LNCAP (cell line): ENCODE measurements around the gene RPL13.

Source experiments
- TF ChIP-seq, protein P1 (sequence below): fragments of 450-650 bp; IDR thresholded peaks from 2 replicates; pipeline ENCODE4 v1.5.1; 2017; ENCODE audit warnings: mild to moderate bottlenecking

Gene RPL13

DNA sequence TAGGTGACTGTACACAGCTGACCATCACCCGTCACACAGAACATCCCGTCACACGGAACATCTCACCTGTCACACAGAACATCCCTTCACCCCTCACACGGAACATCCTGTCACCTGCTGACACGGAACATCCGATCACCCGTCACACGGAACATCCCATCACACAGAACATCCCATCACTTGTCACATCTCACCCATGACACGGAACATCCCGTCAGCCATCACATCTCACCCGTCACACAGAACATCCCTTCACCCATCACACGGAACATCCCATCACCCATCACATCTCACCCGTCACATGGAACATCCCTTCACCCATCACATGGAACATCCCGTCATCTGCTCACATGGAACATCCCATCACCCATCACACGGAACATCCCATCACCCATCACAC, 18.9 kb downstream of the RPL13 start:
- TF ChIP-seq, protein P1, sequence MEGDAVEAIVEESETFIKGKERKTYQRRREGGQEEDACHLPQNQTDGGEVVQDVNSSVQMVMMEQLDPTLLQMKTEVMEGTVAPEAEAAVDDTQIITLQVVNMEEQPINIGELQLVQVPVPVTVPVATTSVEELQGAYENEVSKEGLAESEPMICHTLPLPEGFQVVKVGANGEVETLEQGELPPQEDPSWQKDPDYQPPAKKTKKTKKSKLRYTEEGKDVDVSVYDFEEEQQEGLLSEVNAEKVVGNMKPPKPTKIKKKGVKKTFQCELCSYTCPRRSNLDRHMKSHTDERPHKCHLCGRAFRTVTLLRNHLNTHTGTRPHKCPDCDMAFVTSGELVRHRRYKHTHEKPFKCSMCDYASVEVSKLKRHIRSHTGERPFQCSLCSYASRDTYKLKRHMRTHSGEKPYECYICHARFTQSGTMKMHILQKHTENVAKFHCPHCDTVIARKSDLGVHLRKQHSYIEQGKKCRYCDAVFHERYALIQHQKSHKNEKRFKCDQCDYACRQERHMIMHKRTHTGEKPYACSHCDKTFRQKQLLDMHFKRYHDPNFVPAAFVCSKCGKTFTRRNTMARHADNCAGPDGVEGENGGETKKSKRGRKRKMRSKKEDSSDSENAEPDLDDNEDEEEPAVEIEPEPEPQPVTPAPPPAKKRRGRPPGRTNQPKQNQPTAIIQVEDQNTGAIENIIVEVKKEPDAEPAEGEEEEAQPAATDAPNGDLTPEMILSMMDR: no peak

DNA sequence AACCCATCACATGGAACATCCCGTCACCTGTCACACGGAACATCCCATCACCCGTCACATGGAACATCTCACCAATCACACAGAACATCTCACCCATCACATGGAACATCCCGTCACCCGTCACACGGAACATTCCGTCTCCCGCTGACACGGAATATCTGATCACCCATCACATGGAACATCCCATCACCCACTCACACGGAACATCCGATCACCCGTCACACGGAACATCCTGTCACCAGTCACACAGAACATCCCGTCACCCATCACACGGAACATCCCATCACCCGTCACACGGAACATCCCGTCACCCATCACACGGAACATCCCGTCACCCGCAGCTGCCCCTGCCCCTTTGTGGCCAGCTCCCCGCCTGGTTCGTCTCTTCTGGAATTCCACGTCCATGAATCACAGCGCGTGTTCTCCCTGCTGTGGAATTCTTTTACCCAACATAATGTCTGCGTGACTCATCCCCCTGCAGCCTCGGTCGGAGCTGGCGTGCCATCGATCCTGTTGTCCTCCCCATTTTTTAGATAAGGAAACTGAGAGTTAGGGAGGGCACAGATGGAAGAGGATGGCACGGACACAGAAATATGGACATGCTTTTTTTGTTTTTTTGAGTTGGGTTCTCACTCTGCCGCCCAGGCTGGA, 20.7 kb downstream of the RPL13 start:
- TF ChIP-seq, protein P1: no peak

DNA sequence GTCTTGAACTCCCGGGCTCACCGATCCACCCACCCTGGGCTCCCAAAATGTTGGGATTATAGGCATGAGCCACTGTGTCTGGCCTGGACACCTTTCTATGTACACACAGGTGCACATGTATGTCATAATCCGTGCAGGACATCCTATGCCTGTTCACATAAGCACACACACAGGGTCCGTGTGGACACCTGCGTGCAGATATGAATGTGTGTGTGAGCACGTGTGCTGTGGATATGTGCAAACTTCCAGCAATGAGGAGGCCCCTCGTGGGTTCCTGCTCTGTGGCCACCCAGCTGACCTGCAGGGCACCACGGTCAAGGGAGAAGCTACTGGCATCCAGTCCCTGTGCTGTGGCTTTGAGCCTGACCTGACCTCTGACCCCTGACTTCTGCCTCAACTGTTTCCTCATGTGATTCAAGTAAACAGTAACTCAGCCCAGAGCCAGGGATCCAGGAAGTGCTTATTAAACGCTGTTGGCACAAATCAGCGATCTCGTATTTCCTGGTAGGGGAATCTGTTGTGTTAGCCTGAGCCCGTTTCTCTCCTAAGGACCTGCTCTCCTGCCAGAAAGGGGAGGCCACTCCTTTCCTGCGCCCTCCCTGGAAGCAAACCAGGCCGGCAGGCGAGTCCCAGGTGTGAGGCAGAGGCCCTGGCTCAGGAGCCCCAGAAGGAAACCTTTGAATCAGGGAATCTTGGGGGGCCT, 21.5 kb downstream of the RPL13 start:
- TF ChIP-seq, protein P1: no peak

DNA sequence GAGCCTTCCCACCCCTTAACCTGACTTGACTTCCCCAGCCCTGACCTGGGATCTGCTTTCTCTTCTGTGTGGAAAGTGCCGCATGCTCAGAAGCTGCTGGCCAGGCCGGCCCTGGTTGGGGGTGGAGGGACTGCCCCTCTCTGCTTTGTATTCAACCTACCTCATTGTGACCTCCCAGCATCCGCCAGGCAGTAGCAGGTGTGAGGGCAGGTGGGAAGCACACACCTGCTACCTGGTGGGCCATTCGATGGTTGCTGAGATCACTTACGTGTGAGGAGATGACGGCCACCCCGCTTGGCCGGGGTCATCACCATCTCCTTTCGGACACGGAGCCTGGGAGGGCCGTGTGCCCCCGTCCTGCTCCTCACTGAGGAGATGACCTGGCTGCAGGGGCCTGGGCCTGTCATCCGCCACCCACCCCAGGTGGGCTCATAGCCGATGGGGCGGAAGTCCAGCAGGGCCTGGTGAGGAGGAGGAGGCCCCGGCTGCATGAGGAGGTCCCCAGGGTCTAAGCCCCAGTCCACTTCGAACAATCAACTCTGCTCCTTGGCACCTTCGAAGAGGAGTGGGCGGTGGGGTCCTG, 22.2 kb downstream of the RPL13 start:
- TF ChIP-seq, protein P1: no peak

DNA sequence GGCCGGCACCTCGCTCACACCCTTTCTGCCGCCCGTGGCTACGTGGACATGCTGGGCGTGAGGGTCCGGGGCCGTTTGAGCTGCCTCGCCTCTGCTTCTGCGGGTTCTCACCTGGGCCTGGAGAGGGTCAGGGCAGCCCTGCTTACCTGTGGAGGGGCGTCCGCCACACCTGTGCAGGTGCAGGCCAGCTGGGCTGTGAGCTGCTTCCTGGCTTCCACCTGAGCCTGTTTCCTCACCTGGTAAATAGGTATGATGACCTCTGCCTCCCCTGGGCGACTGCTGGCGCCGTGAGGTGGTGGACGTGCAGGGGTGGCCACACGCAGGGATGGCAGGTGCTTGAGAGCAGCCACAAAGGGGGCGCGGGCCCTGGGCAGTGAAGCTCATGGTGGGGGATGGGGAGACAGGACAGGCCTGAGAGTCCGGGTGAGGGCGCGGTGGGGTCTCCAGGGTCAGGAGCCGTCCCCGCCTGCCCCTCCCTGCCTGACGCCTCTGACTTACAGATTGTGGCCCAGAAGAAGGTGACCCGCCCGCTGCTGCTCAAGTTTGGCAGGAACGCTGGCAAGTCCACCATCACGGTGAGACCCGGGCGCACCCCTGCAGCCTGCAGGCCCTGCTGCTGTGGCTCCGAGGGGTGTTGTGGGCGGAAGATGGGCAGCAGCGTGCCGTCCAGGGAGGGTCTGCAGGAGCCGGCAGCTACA, 22.9 kb downstream of the RPL13 start:
- TF ChIP-seq, protein P1: no peak

DNA sequence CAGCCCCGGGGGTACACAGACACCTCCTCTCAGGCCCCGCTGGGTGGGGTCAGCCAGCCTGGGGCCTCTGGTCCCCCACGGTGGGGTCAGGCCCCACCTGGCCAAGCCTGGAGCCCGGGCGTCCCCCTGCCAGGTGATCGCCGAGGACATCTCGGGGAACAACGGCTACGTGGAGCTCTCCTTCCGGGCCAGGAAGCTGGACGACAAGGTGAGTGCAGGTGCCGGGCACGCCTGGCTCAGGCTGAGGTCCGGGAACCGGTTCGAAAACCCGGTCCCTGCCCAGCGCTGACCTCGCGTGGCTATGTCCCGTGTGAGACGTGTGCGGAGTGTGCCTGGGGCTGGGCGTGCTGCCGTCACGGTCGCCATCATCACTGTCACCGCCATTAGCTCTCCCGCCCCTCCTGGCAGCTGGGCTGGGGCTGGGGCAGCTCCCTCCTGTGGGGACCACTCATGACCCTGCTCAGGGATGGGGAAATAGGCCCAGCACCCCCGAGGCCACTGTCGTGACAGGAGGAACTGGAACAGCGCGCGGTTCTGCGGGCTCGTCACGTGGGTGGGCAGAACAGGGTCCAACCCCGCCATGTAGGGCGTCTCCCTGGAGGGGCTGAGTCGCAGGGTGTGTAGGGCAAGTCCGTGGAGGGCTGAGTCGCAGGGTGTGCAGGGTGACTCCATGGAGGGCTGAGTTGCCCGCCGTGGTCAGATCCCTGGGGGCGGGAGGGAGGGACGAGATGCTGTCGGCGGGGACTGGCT, 23.6 kb downstream of the RPL13 start:
- TF ChIP-seq, protein P1: no peak
